SK-N-SH treated with all-trans-retinoic acid at 6 μM for 48 hours (cell line): ENCODE measurements around the gene CXCL8.

Source experiments
- ATAC-seq: fragments of 200-7000 bp; cut with Tn5 transposase; 3 replicates; pipeline ENCODE4 v1.9.1; 2020; ENCODE audit warnings: mild to moderate bottlenecking, moderate library complexity
- ARNTL ChIP-seq: fragments of 450-650 bp; formaldehyde crosslinking; IDR thresholded peaks from 2 replicates; pipeline ENCODE4 v1.5.0; 2020; ENCODE audit warnings: low read depth, mild to moderate bottlenecking, moderate library complexity, borderline replicate concordance
- BACH2 ChIP-seq: fragments of 250-450 bp; sonication (Bioruptor Pico); IDR thresholded peaks from 2 replicates; pipeline ENCODE4 v1.9.0; 2021; ENCODE audit warnings: mild to moderate bottlenecking, borderline replicate concordance
- CREB5 ChIP-seq: fragments of 250-450 bp; sonication (Bioruptor Pico); IDR thresholded peaks from 2 replicates; pipeline ENCODE4 v1.5.1; 2020; ENCODE audit warnings: low read depth, mild to moderate bottlenecking, moderate library complexity
- CSRNP3 ChIP-seq: fragments of 250-450 bp; sonication (Bioruptor Pico); IDR thresholded peaks from 2 replicates; pipeline ENCODE4 v1.5.1; 2021; ENCODE audit warnings: mild to moderate bottlenecking, moderate library complexity
- ESRRG ChIP-seq: fragments of 250-450 bp; sonication (Bioruptor Pico); IDR thresholded peaks from 2 replicates; pipeline ENCODE4 v1.6.1; 2021; ENCODE audit warnings: mild to moderate bottlenecking
- GLIS3 ChIP-seq: fragments of 250-450 bp; sonication (Bioruptor Pico); IDR thresholded peaks from 2 replicates; pipeline ENCODE4 v1.5.0; 2020; ENCODE audit warnings: mild to moderate bottlenecking, moderate library complexity
- ISL1 ChIP-seq: fragments of 250-450 bp; sonication (Bioruptor Pico); IDR thresholded peaks from 2 replicates; pipeline ENCODE4 v2.1.2; 2022; ENCODE audit warnings: mild to moderate bottlenecking, moderate library complexity
- OSR1 ChIP-seq: fragments of 250-450 bp; sonication (Bioruptor Pico); IDR thresholded peaks from 2 replicates; pipeline ENCODE4 v1.8.0; 2022; ENCODE audit warnings: moderate library complexity, mild to moderate bottlenecking, inconsistent platforms
- PATZ1 ChIP-seq: fragments of 250-450 bp; sonication (Bioruptor Pico); IDR thresholded peaks from 2 replicates; pipeline ENCODE4 v1.8.0; 2020; ENCODE audit warnings: mild to moderate bottlenecking, moderate library complexity, borderline replicate concordance
- POU6F1 ChIP-seq: fragments of 250-450 bp; sonication (Bioruptor Pico); IDR thresholded peaks from 2 replicates; pipeline ENCODE4 v1.8.0; 2021; ENCODE audit warnings: low read depth, mild to moderate bottlenecking, moderate library complexity, borderline replicate concordance
- PPARA ChIP-seq: fragments of 250-450 bp; sonication (Bioruptor Pico); IDR thresholded peaks from 2 replicates; pipeline ENCODE4 v1.5.0; 2020; ENCODE audit warnings: mild to moderate bottlenecking, borderline replicate concordance
- RARB ChIP-seq: fragments of 250-450 bp; sonication (Bioruptor Pico); IDR thresholded peaks from 2 replicates; pipeline ENCODE4 v1.8.0; 2021; ENCODE audit warnings: mild to moderate bottlenecking, moderate library complexity
- SNAI2 ChIP-seq: fragments of 250-450 bp; sonication (Bioruptor Pico); IDR thresholded peaks from 2 replicates; pipeline ENCODE4 v1.5.0; 2020; ENCODE audit warnings: mild to moderate bottlenecking, moderate library complexity
- TCF4 ChIP-seq: fragments of 250-450 bp; sonication (Bioruptor Pico); IDR thresholded peaks from 2 replicates; pipeline ENCODE4 v1.8.0; 2021; ENCODE audit warnings: mild to moderate bottlenecking, moderate library complexity, borderline replicate concordance
- TSHZ2 ChIP-seq: fragments of 250-450 bp; sonication (Bioruptor Pico); IDR thresholded peaks from 2 replicates; pipeline ENCODE4 v1.5.0; 2020; ENCODE audit warnings: mild to moderate bottlenecking, moderate library complexity
- ZC3H10 ChIP-seq: fragments of 250-450 bp; sonication (Bioruptor Pico); IDR thresholded peaks from 2 replicates; pipeline ENCODE4 v1.5.1; 2021; ENCODE audit warnings: mild to moderate bottlenecking, moderate library complexity
- ZFP3 ChIP-seq: fragments of 250-450 bp; sonication (Bioruptor Pico); IDR thresholded peaks from 2 replicates; pipeline ENCODE4 v1.5.0; 2020; ENCODE audit warnings: mild to moderate bottlenecking, moderate library complexity
- ZFP30 ChIP-seq: fragments of 450-650 bp; formaldehyde crosslinking; IDR thresholded peaks from 2 replicates; pipeline ENCODE4 v1.5.0; 2022; ENCODE audit warnings: mild to moderate bottlenecking, moderate library complexity
- ZNF70 ChIP-seq: fragments of 450-650 bp; formaldehyde crosslinking; IDR thresholded peaks from 2 replicates; pipeline ENCODE4 v1.5.0; 2020; ENCODE audit warnings: mild to moderate bottlenecking, moderate library complexity
- ZNF8 ChIP-seq: fragments of 450-650 bp; formaldehyde crosslinking; IDR thresholded peaks from 2 replicates; pipeline ENCODE4 v1.5.0; 2020; ENCODE audit warnings: mild to moderate bottlenecking, moderate library complexity

The CXCL8 gene

GRCh38 chr4:73744203-73744602 lies 3.8 kb downstream of the CXCL8 start:
- TF ChIP-seq BACH2 (CRISPR knock-in tag), result no peak
- no peak for TF ChIP-seq TCF4
- TF ChIP-seq CREB5 (CRISPR knock-in tag), result no peak
- TF ChIP-seq RARB, result no peak
- no peak for TF ChIP-seq ZNF8 (CRISPR knock-in tag)
- TF ChIP-seq PPARA (CRISPR knock-in tag), result no peak
- no peak for TF ChIP-seq ESRRG (CRISPR knock-in tag)
- TF ChIP-seq SNAI2, result no peak
- no peak; the same call in 1 of the 2 replicates for TF ChIP-seq ZFP30 (CRISPR knock-in tag)
- no peak for TF ChIP-seq TSHZ2
- ATAC-seq, result no peak

- TF ChIP-seq ZNF70 (CRISPR knock-in tag), result no peak
- no peak for TF ChIP-seq OSR1 (CRISPR knock-in tag)
- no peak for ATAC-seq
Observed at GRCh38 chr4:73750730-73751129, 10.4 kb downstream of the CXCL8 start.

- ATAC-seq, result no peak
- TF ChIP-seq BACH2 (CRISPR knock-in tag) (no peak), RARB (no peak), ZFP3 (CRISPR knock-in tag) (no peak), ZNF8 (CRISPR knock-in tag) (no peak), ESRRG (CRISPR knock-in tag) (no peak), SNAI2 (no peak), PPARA (CRISPR knock-in tag) (no peak), CSRNP3 (no peak), PATZ1 (CRISPR knock-in tag) (no peak), ISL1 (no peak), TCF4 (no peak), POU6F1 (CRISPR knock-in tag) (no peak), ARNTL (CRISPR knock-in tag) (no peak), TSHZ2 (no peak), ZC3H10 (no peak), CREB5 (CRISPR knock-in tag) (no peak), GLIS3 (CRISPR knock-in tag) (no peak), OSR1 (CRISPR knock-in tag) (no peak)
- TF ChIP-seq, all 23 proteins: peak for 0
Observed at GRCh38 chr4:73751166-73751565, 10.8 kb downstream of the CXCL8 start.
